Transverse colon (tissue), 4 donors: ENCODE measurements around the gene PARD6B. TPM values are rescaled to one million over a fixed set of nuclear protein-coding genes. Genes with fewer than 3 reads are reported as not detected.

Experiments used
- DNase-seq: peaks from one replicate; pipeline ENCODE4 v3.0.0-alpha.2; 2019
- H3K27ac ChIP-seq, 4 donors: fragments of 200-600 bp; sonication (generic); 2 replicates each; pipeline ENCODE4 v1.5.1; 2016 to 2018; ENCODE audit warnings: inconsistent platforms in 4 of 4
- H3K27me3 ChIP-seq: fragments of 200-600 bp; sonication (generic); 2 replicates; pipeline ENCODE4 v1.5.1; 2017; ENCODE audit warnings: inconsistent platforms
- H3K36me3 ChIP-seq, 4 donors: fragments of 200-600 bp; sonication (generic); 2 replicates each; pipeline ENCODE4 v1.5.1; 2017 to 2019; ENCODE audit warnings: inconsistent platforms in 4 of 4
- H3K4me1 ChIP-seq, 4 donors: fragments of 200-600 bp; sonication (generic); 2 replicates each; pipeline ENCODE4 v1.5.1; 2017 to 2020; ENCODE audit warnings: inconsistent platforms in 4 of 4
- H3K4me3 ChIP-seq, 4 donors: fragments of 200-600 bp; sonication (generic); 1 replicate in 1 of 4; 2 replicates in 3 of 4; pipeline versions ENCODE4 v1.5.1 to v1.6.1; 2017 to 2019; ENCODE audit warnings: inconsistent platforms in 4 of 4
- H3K9me3 ChIP-seq, 2 donors: fragments of 200-600 bp; sonication (generic); 2 replicates each; pipeline ENCODE4 v1.5.1; 2017 to 2019; ENCODE audit warnings: inconsistent platforms in 2 of 2
- EP300 ChIP-seq: sonication (generic); formaldehyde crosslinking; IDR thresholded peaks from one replicate; pipeline ENCODE4 v1.6.1; 2017; ENCODE audit warnings: antibody characterized with exemption, low read depth
- POLR2A ChIP-seq: fragments of 450-650 bp; IDR thresholded peaks from one replicate; pipeline ENCODE4 v1.6.1; 2016; ENCODE audit warnings: antibody characterized with exemption, mild to moderate bottlenecking, moderate library complexity
- POLR2AphosphoS5 ChIP-seq, 3 donors: sonication (generic); formaldehyde crosslinking; IDR thresholded peaks; one replicate each; pipeline ENCODE4 v1.6.1; 2016; ENCODE audit warnings: antibody characterized with exemption in 3 of 3
- WGBS, 2 donors: methylation state at CpG; one replicate each; pipeline ENCODE4 v1.1.5; 2018; ENCODE audit warnings: low coverage in 1 of 2; 5-methylcytosine and 5-hydroxymethylcytosine counted together
- in situ Hi-C, 4 donors: fragments of 200-750 bp; cut with MboI; loops; one replicate each; pipeline versions ENCODE4 v1.15.0 to v1.15.1; 2017; ENCODE audit warnings: low sequenced_read_pairs in 3 of 4, low pct_ligation_motif_present in 1 of 4, low pct_unique_long_range_greater_than_20kb in 1 of 4
- intact Hi-C: fragments of 100-400 bp; cut with DNase I; formaldehyde crosslinking; loops from one replicate; pipeline ENCODE4 v1.15.1; 2023; ENCODE audit warnings: low total_unique reads
- total RNA-seq, 4 donors: library from RNA; depleted of rRNA; stranded (reverse); fragments of >200 nt; gene quantifications; one replicate each; pipeline ENCODE4 v1.1.0, GENCODE V29; 2016
- TF ChIP-seq, protein P1 (sequence below), 5 experiments: fragments of 200-600 bp in 3 of 5; fragments of 450-650 bp in 2 of 5; sonication (generic) in 3 of 5; IDR thresholded peaks; 1 replicate in 2 of 5; 2 replicates in 3 of 5; pipeline ENCODE4 v1.5.1; 2016 to 2017; ENCODE audit warnings: antibody characterized with exemption in 5 of 5, inconsistent platforms in 3 of 5, mild to moderate bottlenecking in 2 of 5, moderate library complexity in 1 of 5

The PARD6B gene
- total RNA-seq, 4 donors from 2014 or later, result 1.2 to 34.8 (median 17.2) TPM

DNA sequence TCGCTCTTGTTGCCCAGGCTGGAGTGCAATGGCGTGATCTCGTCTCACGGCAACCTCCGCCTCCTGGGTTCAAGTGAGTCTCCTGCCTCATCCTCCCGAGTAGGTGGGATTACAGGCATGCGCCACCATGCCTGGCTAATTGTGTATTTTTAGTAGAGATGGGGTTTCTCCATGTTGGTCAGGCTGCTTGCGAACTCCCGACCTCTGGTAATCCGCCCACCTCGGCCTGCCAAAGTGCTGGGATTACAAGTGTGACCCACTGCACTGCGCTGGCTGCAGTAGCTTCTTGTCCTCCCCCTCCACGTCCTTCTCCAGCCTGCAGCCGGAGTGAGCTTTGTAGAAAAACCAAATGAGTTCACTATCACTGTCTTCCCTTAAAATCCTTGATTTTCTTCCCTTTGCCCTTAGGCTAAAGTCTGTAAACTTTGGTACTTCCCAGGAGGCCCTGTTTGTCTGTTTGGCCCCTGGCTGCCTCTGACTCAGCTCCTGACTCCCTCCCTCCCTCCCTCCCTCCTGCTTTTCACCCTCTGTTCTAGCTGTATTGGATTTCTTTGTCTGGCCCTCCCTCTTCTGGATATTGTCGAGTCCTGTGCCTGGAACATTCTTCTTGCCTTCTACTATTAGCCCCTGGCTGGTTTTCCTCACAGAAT, 12.9 kb downstream of the PARD6B start:
- DNase-seq, result peak; percentile 68
- Histone ChIP-seq H3K27ac (peak overlapping the region; percentile 71 to 88 (median 86)), H3K4me3 (no peak overlapping the region), H3K4me1 (peaks cover 20 to 72% (median 40%) of the 10 kb centered on the region in 4 donors), H3K27me3 (no peaks in the 10 kb centered on the region), H3K36me3 (no peaks in the 10 kb centered on the region), H3K9me3 (no peaks in the 10 kb centered on the region)
- in situ Hi-C loops (loop anchor here in 3 of 4 donors (25.0 kb wide), 2 partner anchors 257 to 557 kb away; partner anchors contain the start of gene CEBPB (in 1 of the 3)), intact Hi-C loops (no loop called here)
- TF ChIP-seq, protein P1, sequence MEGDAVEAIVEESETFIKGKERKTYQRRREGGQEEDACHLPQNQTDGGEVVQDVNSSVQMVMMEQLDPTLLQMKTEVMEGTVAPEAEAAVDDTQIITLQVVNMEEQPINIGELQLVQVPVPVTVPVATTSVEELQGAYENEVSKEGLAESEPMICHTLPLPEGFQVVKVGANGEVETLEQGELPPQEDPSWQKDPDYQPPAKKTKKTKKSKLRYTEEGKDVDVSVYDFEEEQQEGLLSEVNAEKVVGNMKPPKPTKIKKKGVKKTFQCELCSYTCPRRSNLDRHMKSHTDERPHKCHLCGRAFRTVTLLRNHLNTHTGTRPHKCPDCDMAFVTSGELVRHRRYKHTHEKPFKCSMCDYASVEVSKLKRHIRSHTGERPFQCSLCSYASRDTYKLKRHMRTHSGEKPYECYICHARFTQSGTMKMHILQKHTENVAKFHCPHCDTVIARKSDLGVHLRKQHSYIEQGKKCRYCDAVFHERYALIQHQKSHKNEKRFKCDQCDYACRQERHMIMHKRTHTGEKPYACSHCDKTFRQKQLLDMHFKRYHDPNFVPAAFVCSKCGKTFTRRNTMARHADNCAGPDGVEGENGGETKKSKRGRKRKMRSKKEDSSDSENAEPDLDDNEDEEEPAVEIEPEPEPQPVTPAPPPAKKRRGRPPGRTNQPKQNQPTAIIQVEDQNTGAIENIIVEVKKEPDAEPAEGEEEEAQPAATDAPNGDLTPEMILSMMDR (IDR thresholded peaks at IDR 0.05), result peak in 4 of 5 experiments; percentile 8 to 21 (median 14)
- peak in 1 of 3 donors; percentile 67 for TF ChIP-seq POLR2AphosphoS5 (IDR thresholded peaks at IDR 0.05)
- no peak for TF ChIP-seq POLR2A
- 48 to 66% methylated on average over 9 to 15 of the region's 15 CpGs for WGBS, 2 donors

DNA sequence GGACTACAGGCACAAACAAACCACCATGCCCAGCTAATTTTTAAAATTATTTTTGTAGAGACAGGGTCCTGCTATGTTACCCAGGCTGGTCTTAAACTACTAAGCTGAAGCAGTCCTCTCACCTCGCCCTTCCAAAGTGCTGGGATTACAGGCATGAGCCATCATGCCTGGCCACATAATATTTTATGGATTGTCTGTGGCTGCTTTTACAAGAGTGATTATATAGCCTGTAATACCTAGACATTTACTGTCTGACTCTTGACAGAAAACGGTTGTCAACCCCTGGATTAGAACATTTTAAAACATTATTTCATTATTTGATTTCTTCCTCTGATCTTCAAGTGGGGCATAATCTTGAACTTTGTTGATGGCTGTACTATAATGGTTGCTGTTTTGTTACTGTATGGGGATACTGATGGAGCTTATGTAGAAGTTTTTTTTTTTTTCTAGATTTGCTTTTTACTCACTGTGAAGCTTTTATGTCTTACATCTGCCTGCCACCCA, 14.3 kb downstream of the PARD6B start:
- in situ Hi-C loops (loop anchor here in 3 of 4 donors (25.0 kb wide), 2 partner anchors 258 to 558 kb away; partner anchors contain the start of gene CEBPB (in 1 of the 3)), intact Hi-C loops (loop anchor here (5.0 kb wide), 1 partner anchor 118 kb away; no protein-coding TSS in a partner anchor)
- Histone ChIP-seq H3K4me1 (peaks cover 20 to 72% (median 40%) of the 10 kb centered on the region in 4 donors), H3K4me3 (no peak overlapping the region), H3K36me3 (no peaks in the 10 kb centered on the region), H3K27me3 (no peaks in the 10 kb centered on the region), H3K27ac (peak overlapping the region; percentile 71 to 88 (median 86)), H3K9me3 (no peaks in the 10 kb centered on the region)
- DNase-seq, result peak; percentile 35
- TF ChIP-seq POLR2AphosphoS5 (IDR thresholded peaks at IDR 0.05), result no peak
- TF ChIP-seq, protein P1 (IDR thresholded peaks at IDR 0.05), result no peak
- TF ChIP-seq POLR2A, result no peak
- no peak for TF ChIP-seq EP300
- 33 to 40% methylated on average over 2 of the region's 2 CpGs for WGBS, 2 donors

DNA sequence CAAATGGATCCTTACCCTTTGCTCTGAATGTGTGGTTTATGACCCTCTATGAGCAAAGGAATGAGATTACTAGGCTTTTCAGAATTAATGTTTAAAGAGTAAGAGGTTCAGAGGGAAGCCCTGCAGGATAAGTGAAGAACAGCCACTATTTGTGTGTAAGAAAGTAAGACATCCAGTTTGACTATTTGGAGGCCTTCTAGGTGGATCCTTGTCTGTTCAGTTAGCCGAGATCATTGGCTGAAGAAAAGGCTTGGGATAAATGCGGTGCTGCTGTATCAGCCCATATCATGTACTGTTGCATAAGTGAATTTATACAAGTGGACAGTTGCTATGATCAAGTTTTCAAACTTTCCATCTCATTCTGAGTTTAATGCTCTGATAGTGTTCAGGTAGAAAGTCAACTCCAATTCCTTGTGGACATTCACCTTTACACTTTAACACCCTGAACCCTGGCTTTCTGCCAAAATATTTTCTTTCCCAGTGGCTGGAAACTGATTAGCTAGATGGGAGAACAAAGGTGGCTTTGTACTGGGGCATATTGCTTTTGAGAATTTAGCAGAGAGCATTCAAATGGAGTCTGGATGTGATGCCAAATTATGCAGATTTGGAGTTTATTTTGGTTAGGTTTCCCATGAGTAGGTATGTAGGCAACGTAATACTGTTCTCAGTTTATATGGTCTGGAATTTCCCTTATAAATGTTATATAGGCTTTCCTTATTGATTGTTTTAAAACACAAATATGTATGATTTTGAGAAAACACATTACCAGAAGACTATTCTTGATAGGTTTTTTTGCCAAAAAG, 15.0 kb downstream of the PARD6B start:
- no peaks in the 10 kb centered on the region for H3K9me3 ChIP-seq
- DNase-seq, result no peak
- intact Hi-C loops, result loop anchor here (5.0 kb wide), 1 partner anchor 119 kb away; no protein-coding TSS in a partner anchor

More for the DNA sequence above, 15.0 kb downstream of the PARD6B start:
- TF ChIP-seq POLR2A, result no peak
- TF ChIP-seq POLR2AphosphoS5 (IDR thresholded peaks at IDR 0.05), result peak in 1 of 3 donors; percentile 37
- TF ChIP-seq, protein P1 (IDR thresholded peaks at IDR 0.05), result peak in 2 of 5 experiments; percentile 19 to 25
- TF ChIP-seq EP300, result no peak
- peak overlapping the region; percentile 71 to 88 (median 86) for H3K27ac ChIP-seq
- in situ Hi-C loops, result loop anchor here in 3 of 4 donors (25.0 kb wide), 2 partner anchors 259 to 559 kb away; partner anchors contain the start of gene CEBPB (in 1 of the 3)
- no peaks in the 10 kb centered on the region for H3K36me3 ChIP-seq
- H3K27me3 ChIP-seq, result no peaks in the 10 kb centered on the region
- H3K4me3 ChIP-seq, result no peak overlapping the region
- WGBS, 2 donors, result 45 to 49% methylated on average over 2 to 3 of the region's 3 CpGs
- peaks cover 20 to 72% (median 40%) of the 10 kb centered on the region in 4 donors for H3K4me1 ChIP-seq
